GM23338 (cell line): ENCODE measurements around the gene C22orf23. TPM values are rescaled to one million over a fixed set of nuclear protein-coding genes. Genes with fewer than 3 reads are reported as not detected.

ENCODE experiments used
- ATAC-seq: fragments of 200-7000 bp; cut with Tn5 transposase; 3 replicates; pipeline ENCODE4 v1.9.1; 2020
- DNase-seq: peaks from one replicate; pipeline ENCODE4 v3.0.0-alpha.2; 2015; ENCODE audit warnings: low spot score
- H2AFZ ChIP-seq: fragments of 200-600 bp; sonication (generic); 2 replicates; pipeline ENCODE4 v1.8.0; 2016; ENCODE audit warnings: antibody characterized with exemption, mild to moderate bottlenecking, moderate library complexity
- H3F3A ChIP-seq: fragments of 200-600 bp; sonication (generic); replicated peaks from 2 replicates; pipeline ENCODE4 v1.8.0; 2017; ENCODE audit warnings: antibody characterized with exemption, mixed run types, low read depth
- H3K27ac ChIP-seq: fragments of 200-600 bp; sonication (generic); 2 replicates; pipeline ENCODE4 v1.6.1; 2016; ENCODE audit warnings: low read depth
- H3K27me3 ChIP-seq: fragments of 200-600 bp; sonication (generic); 2 replicates; pipeline ENCODE4 v1.8.0; 2016; ENCODE audit warnings: mild to moderate bottlenecking, mixed run types, moderate library complexity; ENCODE audit not compliant: insufficient read depth
- H3K36me3 ChIP-seq: fragments of 200-600 bp; sonication (generic); 2 replicates; pipeline ENCODE4 v1.8.0; 2016; ENCODE audit warnings: mild to moderate bottlenecking; ENCODE audit not compliant: insufficient read depth
- H3K4me1 ChIP-seq: fragments of 200-600 bp; sonication (generic); 2 replicates; pipeline ENCODE4 v1.8.0; 2016; ENCODE audit warnings: mild to moderate bottlenecking, moderate library complexity; ENCODE audit not compliant: insufficient read depth
- H3K4me2 ChIP-seq: fragments of 200-600 bp; sonication (generic); 2 replicates; pipeline ENCODE4 v1.7.1; 2017; ENCODE audit warnings: mixed run types
- H3K4me3 ChIP-seq: fragments of 200-600 bp; sonication (generic); 2 replicates; pipeline ENCODE4 v1.6.1; 2016; ENCODE audit warnings: mixed run types
- H3K79me2 ChIP-seq: fragments of 200-600 bp; sonication (generic); replicated peaks from 2 replicates; pipeline ENCODE4 v1.8.0; 2017; ENCODE audit warnings: mild to moderate bottlenecking; ENCODE audit not compliant: insufficient read depth
- H3K9me2 ChIP-seq: fragments of 200-600 bp; sonication (generic); 2 replicates; pipeline ENCODE4 v1.8.0; 2017; ENCODE audit not compliant: insufficient read depth
- H4K20me1 ChIP-seq: fragments of 200-600 bp; sonication (generic); replicated peaks from 2 replicates; pipeline ENCODE4 v1.8.0; 2017; ENCODE audit warnings: mild to moderate bottlenecking; ENCODE audit not compliant: insufficient read depth
- H3K27ac Mint-ChIP-seq: 2 replicates; pipeline ENCODE4 v1.8.0; 2020; ENCODE audit warnings: inconsistent platforms, mild to moderate bottlenecking, moderate library complexity, mixed read lengths
- H3K27me3 Mint-ChIP-seq: 3 replicates; pipeline ENCODE4 v1.8.0; 2022; ENCODE audit warnings: low read depth, mild to moderate bottlenecking, moderate library complexity, mixed read lengths, inconsistent platforms; ENCODE audit not compliant: insufficient read depth, poor library complexity
- H3K36me3 Mint-ChIP-seq: 3 replicates; pipeline ENCODE4 v1.8.0; 2021; ENCODE audit warnings: low read depth, mild to moderate bottlenecking, inconsistent platforms, moderate library complexity, mixed read lengths
- H3K4me1 Mint-ChIP-seq: 3 replicates; pipeline ENCODE4 v1.8.0; 2020; ENCODE audit warnings: mild to moderate bottlenecking, inconsistent platforms, mixed read lengths
- H3K4me3 Mint-ChIP-seq: 3 replicates; pipeline ENCODE4 v1.8.0; 2021; ENCODE audit warnings: moderate library complexity, mild to moderate bottlenecking, inconsistent platforms, mixed read lengths
- H3K9me3 Mint-ChIP-seq: 3 replicates; pipeline ENCODE4 v1.8.0; 2020; ENCODE audit warnings: moderate library complexity, mild to moderate bottlenecking, inconsistent platforms, mixed read lengths
- CREB1 ChIP-seq: fragments of 250-450 bp; sonication (Bioruptor Pico); IDR thresholded peaks from 2 replicates; pipeline ENCODE4 v1.5.0; 2020; ENCODE audit warnings: low read depth, mild to moderate bottlenecking, moderate library complexity
- EZH2phosphoT487 ChIP-seq: fragments of 200-600 bp; sonication (generic); IDR thresholded peaks from one replicate; pipeline ENCODE4 v1.8.1; 2018; ENCODE audit warnings: antibody characterized with exemption; ENCODE audit not compliant: unreplicated experiment
- JUNB ChIP-seq: IDR thresholded peaks from one replicate; pipeline ENCODE4 v1.6.1; 2016; ENCODE audit warnings: antibody characterized with exemption; ENCODE audit not compliant: unreplicated experiment
- NANOG ChIP-seq: IDR thresholded peaks from 2 replicates; pipeline ENCODE4 v1.6.1; 2016; ENCODE audit warnings: antibody characterized with exemption, borderline replicate concordance
- STAT1 ChIP-seq: IDR thresholded peaks from one replicate; pipeline ENCODE4 v1.6.1; 2016; ENCODE audit warnings: antibody characterized with exemption; ENCODE audit not compliant: unreplicated experiment
- ZNF331 ChIP-seq: fragments of 250-450 bp; sonication (Bioruptor Pico); IDR thresholded peaks from 2 replicates; pipeline ENCODE4 v1.5.0; 2020; ENCODE audit warnings: low read depth, mild to moderate bottlenecking, moderate library complexity
- polyA plus RNA-seq: library from polyadenylated mRNA; unstranded; fragments of >200 nt; fragmentation: Nextera tagmentation; extraction: Ambion mirVana; gene quantifications from 2 replicates; pipeline ENCODE4 v1.2.1, GENCODE V29; 2016
- total RNA-seq: library from RNA; depleted of rRNA; stranded (reverse); fragments of >200 nt; shearing (Covaris generic); gene quantifications from 2 replicates; pipeline ENCODE4 v1.2.3, GENCODE V29; 2014
- TF ChIP-seq, protein P1 (sequence below): IDR thresholded peaks from 2 replicates; pipeline ENCODE4 v1.6.1; 2016; ENCODE audit warnings: antibody characterized with exemption
- TF ChIP-seq, protein P2 (sequence below): IDR thresholded peaks from one replicate; pipeline ENCODE4 v1.6.1; 2018; ENCODE audit warnings: antibody characterized with exemption; ENCODE audit not compliant: unreplicated experiment
- TF ChIP-seq, protein P3 (sequence below), 2 experiments: fragments of 200-600 bp in 1 of 2; sonication (generic) in 1 of 2; conservative IDR thresholded peaks; 2 replicates each; pipeline versions ENCODE4 v1.5.1 to v1.6.1; 2016 to 2017; ENCODE audit warnings: antibody characterized with exemption in 2 of 2, low read depth in 2 of 2, mild to moderate bottlenecking in 2 of 2, moderate library complexity in 1 of 2
- TF ChIP-seq, protein P4 (sequence below): fragments of 250-450 bp; sonication (Bioruptor Pico); IDR thresholded peaks from 2 replicates; pipeline ENCODE4 v1.5.0; 2020; ENCODE audit warnings: mild to moderate bottlenecking, moderate library complexity

Gene C22orf23
- total and polyA plus RNA-seq, 2 experiments from 2014 or later: 0.38 TPM; not detected in 1

DNA sequence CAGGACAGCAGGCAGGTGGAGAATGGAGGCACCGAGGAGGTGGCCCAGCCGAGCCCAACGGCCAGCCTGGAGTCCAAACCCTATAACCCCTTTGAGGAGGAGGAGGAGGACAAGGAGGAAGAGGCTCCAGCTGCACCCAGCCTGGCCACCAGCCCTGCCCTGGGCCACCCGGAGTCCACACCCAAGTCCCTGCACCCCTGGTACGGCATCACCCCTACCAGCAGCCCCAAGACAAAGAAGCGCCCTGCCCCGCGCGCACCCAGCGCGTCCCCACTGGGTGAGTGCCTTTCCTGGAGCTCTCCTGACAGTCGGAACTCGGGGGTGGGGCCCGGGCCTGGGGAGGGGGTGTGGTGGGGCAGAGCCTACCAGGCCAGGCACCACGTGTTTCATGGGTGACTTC lies 27.6 kb downstream of the C22orf23 start (continued):
- TF ChIP-seq, protein P1, sequence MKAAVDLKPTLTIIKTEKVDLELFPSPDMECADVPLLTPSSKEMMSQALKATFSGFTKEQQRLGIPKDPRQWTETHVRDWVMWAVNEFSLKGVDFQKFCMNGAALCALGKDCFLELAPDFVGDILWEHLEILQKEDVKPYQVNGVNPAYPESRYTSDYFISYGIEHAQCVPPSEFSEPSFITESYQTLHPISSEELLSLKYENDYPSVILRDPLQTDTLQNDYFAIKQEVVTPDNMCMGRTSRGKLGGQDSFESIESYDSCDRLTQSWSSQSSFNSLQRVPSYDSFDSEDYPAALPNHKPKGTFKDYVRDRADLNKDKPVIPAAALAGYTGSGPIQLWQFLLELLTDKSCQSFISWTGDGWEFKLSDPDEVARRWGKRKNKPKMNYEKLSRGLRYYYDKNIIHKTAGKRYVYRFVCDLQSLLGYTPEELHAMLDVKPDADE: no peak
- TF ChIP-seq NANOG (no peak), ZNF331 (no peak), CREB1 (no peak), STAT1 (no peak), EZH2phosphoT487 (no peak), JUNB (no peak)
- TF ChIP-seq, protein P2, sequence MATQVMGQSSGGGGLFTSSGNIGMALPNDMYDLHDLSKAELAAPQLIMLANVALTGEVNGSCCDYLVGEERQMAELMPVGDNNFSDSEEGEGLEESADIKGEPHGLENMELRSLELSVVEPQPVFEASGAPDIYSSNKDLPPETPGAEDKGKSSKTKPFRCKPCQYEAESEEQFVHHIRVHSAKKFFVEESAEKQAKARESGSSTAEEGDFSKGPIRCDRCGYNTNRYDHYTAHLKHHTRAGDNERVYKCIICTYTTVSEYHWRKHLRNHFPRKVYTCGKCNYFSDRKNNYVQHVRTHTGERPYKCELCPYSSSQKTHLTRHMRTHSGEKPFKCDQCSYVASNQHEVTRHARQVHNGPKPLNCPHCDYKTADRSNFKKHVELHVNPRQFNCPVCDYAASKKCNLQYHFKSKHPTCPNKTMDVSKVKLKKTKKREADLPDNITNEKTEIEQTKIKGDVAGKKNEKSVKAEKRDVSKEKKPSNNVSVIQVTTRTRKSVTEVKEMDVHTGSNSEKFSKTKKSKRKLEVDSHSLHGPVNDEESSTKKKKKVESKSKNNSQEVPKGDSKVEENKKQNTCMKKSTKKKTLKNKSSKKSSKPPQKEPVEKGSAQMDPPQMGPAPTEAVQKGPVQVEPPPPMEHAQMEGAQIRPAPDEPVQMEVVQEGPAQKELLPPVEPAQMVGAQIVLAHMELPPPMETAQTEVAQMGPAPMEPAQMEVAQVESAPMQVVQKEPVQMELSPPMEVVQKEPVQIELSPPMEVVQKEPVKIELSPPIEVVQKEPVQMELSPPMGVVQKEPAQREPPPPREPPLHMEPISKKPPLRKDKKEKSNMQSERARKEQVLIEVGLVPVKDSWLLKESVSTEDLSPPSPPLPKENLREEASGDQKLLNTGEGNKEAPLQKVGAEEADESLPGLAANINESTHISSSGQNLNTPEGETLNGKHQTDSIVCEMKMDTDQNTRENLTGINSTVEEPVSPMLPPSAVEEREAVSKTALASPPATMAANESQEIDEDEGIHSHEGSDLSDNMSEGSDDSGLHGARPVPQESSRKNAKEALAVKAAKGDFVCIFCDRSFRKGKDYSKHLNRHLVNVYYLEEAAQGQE: no peak
- TF ChIP-seq, protein P3, sequence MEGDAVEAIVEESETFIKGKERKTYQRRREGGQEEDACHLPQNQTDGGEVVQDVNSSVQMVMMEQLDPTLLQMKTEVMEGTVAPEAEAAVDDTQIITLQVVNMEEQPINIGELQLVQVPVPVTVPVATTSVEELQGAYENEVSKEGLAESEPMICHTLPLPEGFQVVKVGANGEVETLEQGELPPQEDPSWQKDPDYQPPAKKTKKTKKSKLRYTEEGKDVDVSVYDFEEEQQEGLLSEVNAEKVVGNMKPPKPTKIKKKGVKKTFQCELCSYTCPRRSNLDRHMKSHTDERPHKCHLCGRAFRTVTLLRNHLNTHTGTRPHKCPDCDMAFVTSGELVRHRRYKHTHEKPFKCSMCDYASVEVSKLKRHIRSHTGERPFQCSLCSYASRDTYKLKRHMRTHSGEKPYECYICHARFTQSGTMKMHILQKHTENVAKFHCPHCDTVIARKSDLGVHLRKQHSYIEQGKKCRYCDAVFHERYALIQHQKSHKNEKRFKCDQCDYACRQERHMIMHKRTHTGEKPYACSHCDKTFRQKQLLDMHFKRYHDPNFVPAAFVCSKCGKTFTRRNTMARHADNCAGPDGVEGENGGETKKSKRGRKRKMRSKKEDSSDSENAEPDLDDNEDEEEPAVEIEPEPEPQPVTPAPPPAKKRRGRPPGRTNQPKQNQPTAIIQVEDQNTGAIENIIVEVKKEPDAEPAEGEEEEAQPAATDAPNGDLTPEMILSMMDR (conservative IDR thresholded peaks at IDR 0.05; ENCODE audit: low read depth in 2 of 2): no peak

DNA sequence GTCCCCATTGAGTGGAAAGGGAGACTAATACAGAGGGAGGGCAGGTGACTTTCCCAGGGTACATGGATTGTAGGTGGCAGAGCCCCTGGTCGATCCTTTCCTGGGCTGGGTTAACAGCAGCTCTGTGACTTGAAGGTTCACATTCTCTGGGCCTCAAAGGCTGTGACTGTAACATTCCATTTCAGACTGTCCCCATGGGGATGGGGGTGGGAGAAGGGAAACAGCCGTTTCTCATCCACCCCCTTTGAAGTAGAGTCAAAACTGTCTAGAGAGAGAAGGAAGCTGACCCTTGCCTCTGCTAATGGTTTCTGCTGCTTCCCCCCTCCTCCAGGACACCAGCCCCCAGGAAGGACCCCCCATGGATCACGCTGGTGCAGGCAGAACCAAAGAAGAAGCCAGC lies 28.1 kb downstream of the C22orf23 start:
- Histone ChIP-seq H3K27me3 (no peaks in the 10 kb centered on the region), H3K36me3 (no peaks in the 10 kb centered on the region), H4K20me1 (no peaks in the 10 kb centered on the region), H3K79me2 (no peaks in the 10 kb centered on the region), H3K27ac (no peak overlapping the region), H3K4me3 (no peak overlapping the region), H3F3A (no peaks in the 10 kb centered on the region), H3K9me2 (no peaks in the 10 kb centered on the region), H2AFZ (no peak overlapping the region), H3K4me1 (no peaks in the 10 kb centered on the region), H3K4me2 (no peak overlapping the region)
- DNase-seq (no peak), ATAC-seq (no peak)
- no peak overlapping the region for H3K27ac Mint-ChIP-seq
- peaks cover 6% of the 10 kb centered on the region for H3K27me3 Mint-ChIP-seq
- H3K4me3 Mint-ChIP-seq: no peak overlapping the region
- no peaks in the 10 kb centered on the region for H3K4me1 Mint-ChIP-seq
- H3K9me3 Mint-ChIP-seq: no peaks in the 10 kb centered on the region
- peaks cover 9% of the 10 kb centered on the region; the same call in 2 of the 3 replicates for H3K36me3 Mint-ChIP-seq
- TF ChIP-seq, protein P4, sequence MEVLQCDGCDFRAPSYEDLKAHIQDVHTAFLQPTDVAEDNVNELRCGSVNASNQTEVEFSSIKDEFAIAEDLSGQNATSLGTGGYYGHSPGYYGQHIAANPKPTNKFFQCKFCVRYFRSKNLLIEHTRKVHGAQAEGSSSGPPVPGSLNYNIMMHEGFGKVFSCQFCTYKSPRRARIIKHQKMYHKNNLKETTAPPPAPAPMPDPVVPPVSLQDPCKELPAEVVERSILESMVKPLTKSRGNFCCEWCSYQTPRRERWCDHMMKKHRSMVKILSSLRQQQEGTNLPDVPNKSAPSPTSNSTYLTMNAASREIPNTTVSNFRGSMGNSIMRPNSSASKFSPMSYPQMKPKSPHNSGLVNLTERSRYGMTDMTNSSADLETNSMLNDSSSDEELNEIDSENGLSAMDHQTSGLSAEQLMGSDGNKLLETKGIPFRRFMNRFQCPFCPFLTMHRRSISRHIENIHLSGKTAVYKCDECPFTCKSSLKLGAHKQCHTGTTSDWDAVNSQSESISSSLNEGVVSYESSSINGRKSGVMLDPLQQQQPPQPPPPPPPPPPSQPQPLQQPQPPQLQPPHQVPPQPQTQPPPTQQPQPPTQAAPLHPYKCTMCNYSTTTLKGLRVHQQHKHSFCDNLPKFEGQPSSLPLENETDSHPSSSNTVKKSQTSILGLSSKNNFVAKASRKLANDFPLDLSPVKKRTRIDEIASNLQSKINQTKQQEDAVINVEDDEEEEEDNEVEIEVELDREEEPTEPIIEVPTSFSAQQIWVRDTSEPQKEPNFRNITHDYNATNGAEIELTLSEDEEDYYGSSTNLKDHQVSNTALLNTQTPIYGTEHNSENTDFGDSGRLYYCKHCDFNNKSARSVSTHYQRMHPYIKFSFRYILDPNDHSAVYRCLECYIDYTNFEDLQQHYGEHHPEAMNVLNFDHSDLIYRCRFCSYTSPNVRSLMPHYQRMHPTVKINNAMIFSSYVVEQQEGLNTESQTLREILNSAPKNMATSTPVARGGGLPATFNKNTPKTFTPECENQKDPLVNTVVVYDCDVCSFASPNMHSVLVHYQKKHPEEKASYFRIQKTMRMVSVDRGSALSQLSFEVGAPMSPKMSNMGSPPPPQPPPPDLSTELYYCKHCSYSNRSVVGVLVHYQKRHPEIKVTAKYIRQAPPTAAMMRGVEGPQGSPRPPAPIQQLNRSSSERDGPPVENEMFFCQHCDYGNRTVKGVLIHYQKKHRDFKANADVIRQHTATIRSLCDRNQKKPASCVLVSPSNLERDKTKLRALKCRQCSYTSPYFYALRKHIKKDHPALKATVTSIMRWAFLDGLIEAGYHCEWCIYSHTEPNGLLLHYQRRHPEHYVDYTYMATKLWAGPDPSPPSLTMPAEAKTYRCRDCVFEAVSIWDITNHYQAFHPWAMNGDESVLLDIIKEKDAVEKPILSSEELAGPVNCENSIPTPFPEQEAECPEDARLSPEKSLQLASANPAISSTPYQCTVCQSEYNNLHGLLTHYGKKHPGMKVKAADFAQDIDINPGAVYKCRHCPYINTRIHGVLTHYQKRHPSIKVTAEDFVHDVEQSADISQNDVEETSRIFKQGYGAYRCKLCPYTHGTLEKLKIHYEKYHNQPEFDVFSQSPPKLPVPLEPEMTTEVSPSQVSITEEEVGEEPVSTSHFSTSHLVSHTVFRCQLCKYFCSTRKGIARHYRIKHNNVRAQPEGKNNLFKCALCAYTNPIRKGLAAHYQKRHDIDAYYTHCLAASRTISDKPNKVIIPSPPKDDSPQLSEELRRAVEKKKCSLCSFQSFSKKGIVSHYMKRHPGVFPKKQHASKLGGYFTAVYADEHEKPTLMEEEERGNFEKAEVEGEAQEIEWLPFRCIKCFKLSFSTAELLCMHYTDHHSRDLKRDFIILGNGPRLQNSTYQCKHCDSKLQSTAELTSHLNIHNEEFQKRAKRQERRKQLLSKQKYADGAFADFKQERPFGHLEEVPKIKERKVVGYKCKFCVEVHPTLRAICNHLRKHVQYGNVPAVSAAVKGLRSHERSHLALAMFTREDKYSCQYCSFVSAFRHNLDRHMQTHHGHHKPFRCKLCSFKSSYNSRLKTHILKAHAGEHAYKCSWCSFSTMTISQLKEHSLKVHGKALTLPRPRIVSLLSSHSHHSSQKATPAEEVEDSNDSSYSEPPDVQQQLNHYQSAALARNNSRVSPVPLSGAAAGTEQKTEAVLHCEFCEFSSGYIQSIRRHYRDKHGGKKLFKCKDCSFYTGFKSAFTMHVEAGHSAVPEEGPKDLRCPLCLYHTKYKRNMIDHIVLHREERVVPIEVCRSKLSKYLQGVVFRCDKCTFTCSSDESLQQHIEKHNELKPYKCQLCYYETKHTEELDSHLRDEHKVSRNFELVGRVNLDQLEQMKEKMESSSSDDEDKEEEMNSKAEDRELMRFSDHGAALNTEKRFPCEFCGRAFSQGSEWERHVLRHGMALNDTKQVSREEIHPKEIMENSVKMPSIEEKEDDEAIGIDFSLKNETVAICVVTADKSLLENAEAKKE: no peak
- TF ChIP-seq, protein P2: no peak
